Measurements from ENCODE around the gene DAAM1.

The DAAM1 gene

GRCh38 chr14:59377491-59377890 lies 189.0 kb downstream of the DAAM1 start:
- no peak for DNase-seq

- no peak for DNase-seq
Measured at GRCh38 chr14:59377991-59378601, 189.6 kb downstream of the DAAM1 start.

GRCh38 chr14:59389936-59390335 lies 201.5 kb downstream of the DAAM1 start:
- DNase-seq: no peak

GRCh38 chr14:59391388-59391787 lies 202.9 kb downstream of the DAAM1 start:
- no peak for DNase-seq

- DNase-seq: no peak
Measured at GRCh38 chr14:59394268-59394667, 205.8 kb downstream of the DAAM1 start.

GRCh38 chr14:59395672-59396071 lies 207.2 kb downstream of the DAAM1 start:
- no peak for DNase-seq

GRCh38 chr14:59398841-59399240 lies 210.4 kb downstream of the DAAM1 start:
- DNase-seq: peak; percentile 86

- no peak for DNase-seq
Measured at GRCh38 chr14:59406454-59407245, 218.2 kb downstream of the DAAM1 start.

- no peak for DNase-seq
Measured at GRCh38 chr14:59407246-59408010, 219.0 kb downstream of the DAAM1 start.

- no peak for DNase-seq
Measured at GRCh38 chr14:59415836-59416602, 227.6 kb downstream of the DAAM1 start.

- DNase-seq: no peak
Measured at GRCh38 chr14:59417311-59417710, 228.8 kb downstream of the DAAM1 start.

- no peak for DNase-seq
Measured at GRCh38 chr14:59419303-59419702, 230.8 kb downstream of the DAAM1 start.
